PC-3 (cell line): Measurements from ENCODE around the gene FFAR4. TPM values are rescaled to one million over a fixed set of nuclear protein-coding genes. Genes with fewer than 3 reads are reported as not detected.
"Not testable (repeated sequence)": the region's sequence is repeated elsewhere in the genome, so short reads cannot be mapped to it uniquely, and the experiment has no call there.

Source experiments
- ATAC-seq: fragments of 200-7000 bp; cut with Tn5 transposase; 2 replicates; pipeline ENCODE4 v1.9.1; 2020; ENCODE audit warnings: mild to moderate bottlenecking, moderate library complexity
- BruUV-seq: library from RNA; stranded (reverse); fragments of 400-500 nt; replicated peaks from 2 replicates; lab custom pipeline; 2021; lab: Mats Ljungman, UMichigan
- CTCF ChIA-PET: fragments of 300-600 bp; sonication (Branson Sonifier 250); formaldehyde crosslinking; loops from one replicate; lab custom pipeline; 2022; ENCODE audit warnings: antibody characterized with exemption; lab: Charles Lee
- POLR2A ChIA-PET: fragments of 300-600 bp; sonication (Branson Sonifier 250); formaldehyde crosslinking; loops from one replicate; lab custom pipeline; 2022; ENCODE audit warnings: antibody characterized with exemption; ENCODE audit not compliant: unreplicated experiment; lab: Charles Lee
- DNase-seq: peaks from one replicate; pipeline ENCODE4 v3.0.0-alpha.2; 2015
- H2AFZ ChIP-seq: fragments of 300-600 bp; sonication (generic); 2 replicates; pipeline ENCODE4 v1.6.0; 2016; ENCODE audit warnings: antibody characterized with exemption, low read length
- H3F3A ChIP-seq: fragments of 300-600 bp; sonication (generic); one replicate; pipeline ENCODE4 v1.6.0; 2017; ENCODE audit warnings: antibody characterized with exemption, low read length, control low read depth, mild to moderate bottlenecking; ENCODE audit not compliant: unreplicated experiment
- H3K27ac ChIP-seq: fragments of 300-600 bp; sonication (generic); 2 replicates; pipeline ENCODE4 v1.5.1; 2016; ENCODE audit warnings: mild to moderate bottlenecking, low read length
- H3K27me3 ChIP-seq: fragments of 300-600 bp; sonication (generic); 2 replicates; pipeline ENCODE4 v1.6.1; 2016; ENCODE audit warnings: low read length, mixed read lengths
- H3K36me3 ChIP-seq: fragments of 300-600 bp; sonication (generic); 2 replicates; pipeline ENCODE4 v1.6.1; 2016; ENCODE audit warnings: low read depth, mixed run types, low read length, mixed read lengths
- H3K4me1 ChIP-seq: fragments of 300-600 bp; sonication (generic); 2 replicates; pipeline ENCODE4 v1.5.1; 2016; ENCODE audit warnings: low read length; ENCODE audit not compliant: insufficient read depth
- H3K4me2 ChIP-seq: fragments of 300-600 bp; sonication (generic); 2 replicates; pipeline ENCODE4 v1.6.0; 2016; ENCODE audit warnings: low read length
- H3K4me3 ChIP-seq: fragments of 300-600 bp; sonication (generic); 2 replicates; pipeline ENCODE4 v1.5.1; 2016; ENCODE audit warnings: mild to moderate bottlenecking, low read length, mixed read lengths
- H3K79me2 ChIP-seq: fragments of 300-600 bp; sonication (generic); 2 replicates; pipeline ENCODE4 v1.6.1; 2017; ENCODE audit warnings: low read length, mixed read lengths
- H3K9ac ChIP-seq: fragments of 300-600 bp; sonication (generic); 2 replicates; pipeline ENCODE4 v1.6.0; 2016; ENCODE audit warnings: mild to moderate bottlenecking, low read length
- H3K9me2 ChIP-seq: fragments of 300-600 bp; sonication (generic); replicated peaks from 2 replicates; pipeline ENCODE4 v1.6.1; 2016; ENCODE audit warnings: mixed run types, low read length, mixed read lengths
- H3K9me3 ChIP-seq: fragments of 300-600 bp; sonication (generic); 2 replicates; pipeline ENCODE4 v1.6.1; 2016; ENCODE audit warnings: low read length, mixed read lengths
- H4K20me1 ChIP-seq: fragments of 300-600 bp; sonication (generic); 2 replicates; pipeline ENCODE4 v1.6.1; 2016; ENCODE audit warnings: low read length, mixed read lengths
- CTCF ChIP-seq: fragments of 300-600 bp; sonication (generic); conservative IDR thresholded peaks from 2 replicates; pipeline ENCODE4 v1.5.1; 2017; ENCODE audit warnings: antibody characterized with exemption, low read depth, mild to moderate bottlenecking, low read length
- EZH2 ChIP-seq: fragments of 300-600 bp; sonication (generic); IDR thresholded peaks from one replicate; pipeline ENCODE4 v1.6.1; 2017; ENCODE audit warnings: antibody characterized with exemption, mild to moderate bottlenecking, low read length; ENCODE audit not compliant: unreplicated experiment
- EZH2phosphoT487 ChIP-seq: fragments of 300-600 bp; sonication (generic); IDR thresholded peaks from 2 replicates; pipeline ENCODE4 v1.6.1; 2018; ENCODE audit warnings: mild to moderate bottlenecking, antibody characterized with exemption, low read length, borderline replicate concordance
- intact Hi-C: fragments of 100-400 bp; cut with micrococcal nuclease; formaldehyde crosslinking; loops from 2 replicates; pipeline ENCODE4 v1.9.0; 2023
- total RNA-seq: library from RNA; depleted of rRNA; stranded (reverse); fragments of >200 nt; gene quantifications from 2 replicates; pipeline ENCODE4 v1.2.3, GENCODE V29; 2014

FFAR4 gene
- total RNA-seq, 1 experiment from 2014 or later: 1.5 TPM

GRCh38 chr10:93535293-93535692 lies 31.2 kb upstream of the FFAR4 start:
- POLR2A ChIA-PET: no interaction called here
- no peak for ATAC-seq

GRCh38 chr10:93540871-93541270 lies 25.6 kb upstream of the FFAR4 start:
- DNase-seq, H3K27ac ChIP-seq, H3K4me1 ChIP-seq, H3K27me3 ChIP-seq, H3F3A ChIP-seq, H2AFZ ChIP-seq, H4K20me1 ChIP-seq, ATAC-seq, POLR2A ChIA-PET, CTCF ChIA-PET, H3K4me3 ChIP-seq, BruUV-seq, H3K9ac ChIP-seq, H3K79me2 ChIP-seq, H3K9me3 ChIP-seq, H3K9me2 ChIP-seq, H3K4me2 ChIP-seq, H3K36me3 ChIP-seq: not testable (repeated sequence)
- intact Hi-C loops: loop anchor here (10.0 kb wide), 2 partner anchors 114 to 274 kb away; no protein-coding TSS in a partner anchor

More at GRCh38 chr10:93535293-93535692, 31.2 kb upstream of the FFAR4 start:
- DNase-seq: no peak
- TF ChIP-seq EZH2: no peak
- no peak for TF ChIP-seq CTCF
- TF ChIP-seq EZH2phosphoT487: no peak
- H4K20me1 ChIP-seq: no peaks in the 10 kb centered on the region
- no peaks in the 10 kb centered on the region for H3K4me1 ChIP-seq
- H3K9me2 ChIP-seq: no peaks in the 10 kb centered on the region
- no peak overlapping the region for H3K27ac ChIP-seq
- no peak overlapping the region for H3K4me2 ChIP-seq
- H2AFZ ChIP-seq: no peak overlapping the region
- no peak overlapping the region for H3K9ac ChIP-seq
- CTCF ChIA-PET: no interaction called here
- no peaks in the 10 kb centered on the region for H3K36me3 ChIP-seq
- BruUV-seq: no TSS peak
- no peaks in the 10 kb centered on the region for H3K27me3 ChIP-seq
- no peaks in the 10 kb centered on the region for H3K9me3 ChIP-seq
- intact Hi-C loops: no loop called here
- no peak overlapping the region for H3K4me3 ChIP-seq
- no peaks in the 10 kb centered on the region for H3F3A ChIP-seq
- no peaks in the 10 kb centered on the region for H3K79me2 ChIP-seq

GRCh38 chr10:93541402-93542357 lies 24.8 kb upstream of the FFAR4 start:
- peak overlapping the region; percentile 60 for H3K4me3 ChIP-seq
- H3K9ac ChIP-seq: no peak overlapping the region
- H3K79me2 ChIP-seq: no peaks in the 10 kb centered on the region
- no peaks in the 10 kb centered on the region for H3K36me3 ChIP-seq
- H3K4me1 ChIP-seq: peaks cover 8% of the 10 kb centered on the region; the same call in 1 of the 2 replicates
- POLR2A ChIA-PET: no interaction called here
- peak; percentile 91 for TF ChIP-seq CTCF
- no peak for TF ChIP-seq EZH2phosphoT487
- H2AFZ ChIP-seq: peak overlapping the region; percentile 76
- no peaks in the 10 kb centered on the region for H3K9me2 ChIP-seq
- CTCF ChIA-PET: interaction anchor here (1.5 kb wide), 1 partner anchor 139 kb away, joined by 8 read pairs; no protein-coding TSS in a partner anchor
- no peaks in the 10 kb centered on the region for H3K27me3 ChIP-seq
- H3F3A ChIP-seq: no peaks in the 10 kb centered on the region
- no peaks in the 10 kb centered on the region for H4K20me1 ChIP-seq
- BruUV-seq: no TSS peak
- peak; percentile 97 for ATAC-seq
- no peak overlapping the region for H3K27ac ChIP-seq
- H3K4me2 ChIP-seq: peak overlapping the region; percentile 80
- intact Hi-C loops: loop anchor here (1.0 to 10.0 kb wide), 3 partner anchors 113 to 273 kb away; no protein-coding TSS in a partner anchor
- no peaks in the 10 kb centered on the region for H3K9me3 ChIP-seq
- DNase-seq: peak; percentile 72
